IMR-90 (cell line): ENCODE data around the gene CFD. TPM values are rescaled to one million over a fixed set of nuclear protein-coding genes. Genes with fewer than 3 reads are reported as not detected.
A peak's percentile ranks its signal among the peaks of the same experiment; 100 is the strongest.

Source experiments
- ATAC-seq: fragments of 200-7000 bp; cut with Tn5 transposase; 2 replicates; pipeline ENCODE4 v1.9.1; 2020; ENCODE audit warnings: low read depth, mild to moderate bottlenecking, moderate library complexity
- Bru-seq: library from RNA; stranded (reverse); fragments of 400-500 nt; gene quantifications from one replicate; lab custom pipeline; 2021; lab: Mats Ljungman, UMichigan
- BruChase-seq, 2 experiments: library from RNA; stranded (reverse); fragments of 400-500 nt; gene quantifications; one replicate each; lab custom pipeline; 2021; lab: Mats Ljungman, UMichigan
- BruUV-seq: library from RNA; stranded (reverse); fragments of 400-500 nt; replicated peaks from 2 replicates; lab custom pipeline; 2021; lab: Mats Ljungman, UMichigan
- CTCF ChIA-PET: fragments of 300-600 bp; formaldehyde crosslinking; extraction: SDS; loops from one replicate; lab custom pipeline; 2021; ENCODE audit warnings: antibody characterized with exemption; lab: Yijun Ruan, JAX
- POLR2A ChIA-PET: fragments of 300-600 bp; sonication (Branson Sonifier 250); formaldehyde crosslinking; loops from one replicate; lab custom pipeline; 2022; ENCODE audit warnings: antibody characterized with exemption; ENCODE audit not compliant: unreplicated experiment; lab: Charles Lee
- DNase-seq: peaks from one replicate; pipeline ENCODE4 v3.0.0; 2013
- H2AFZ ChIP-seq: replicated peaks from 2 replicates; pipeline ENCODE3; 2013; ENCODE audit warnings: low read length, mild to moderate bottlenecking; ENCODE audit not compliant: poor library complexity
- H2AK5ac ChIP-seq: 2 replicates; pipeline ENCODE4 v1.6.1; 2013; ENCODE audit warnings: low read depth, low read length, inconsistent platforms
- H2AK9ac ChIP-seq: replicated peaks from 2 replicates; pipeline ENCODE3; 2013; ENCODE audit warnings: mild to moderate bottlenecking, low read depth, low read length, moderate library complexity; ENCODE audit not compliant: poor library complexity
- H2BK120ac ChIP-seq: 2 replicates; pipeline ENCODE4 v1.6.1; 2013; ENCODE audit warnings: low read depth, low read length, inconsistent platforms
- H2BK15ac ChIP-seq: 3 replicates; pipeline ENCODE4 v1.6.1; 2013; ENCODE audit warnings: low read depth, low read length, inconsistent platforms
- H2BK20ac ChIP-seq: 2 replicates; pipeline ENCODE4 v1.6.1; 2013; ENCODE audit warnings: low read depth, mild to moderate bottlenecking, inconsistent platforms, low read length, moderate library complexity
- H2BK5ac ChIP-seq: 2 replicates; pipeline ENCODE4 v1.6.1; 2013; ENCODE audit warnings: mild to moderate bottlenecking, low read depth, low read length, inconsistent platforms; ENCODE audit not compliant: poor library complexity, severe bottlenecking
- H3K14ac ChIP-seq: replicated peaks from 2 replicates; pipeline ENCODE4 v1.6.1; 2013; ENCODE audit warnings: low read depth, low read length, inconsistent platforms
- H3K18ac ChIP-seq: 2 replicates; pipeline ENCODE4 v1.6.1; 2013; ENCODE audit warnings: low read depth, low read length, control low read depth
- H3K23ac ChIP-seq: 2 replicates; pipeline ENCODE4 v1.6.1; 2013; ENCODE audit warnings: low read depth, low read length, inconsistent platforms
- H3K27ac ChIP-seq: 2 replicates; pipeline ENCODE4 v1.5.1; 2013; ENCODE audit warnings: mild to moderate bottlenecking, control low read depth, low read length; ENCODE audit not compliant: insufficient read depth
- H3K27me3 ChIP-seq: 2 replicates; pipeline ENCODE4 v1.6.1; 2013; ENCODE audit warnings: low read length; ENCODE audit not compliant: control insufficient read depth, insufficient read depth
- H3K36me3 ChIP-seq: 2 replicates; pipeline ENCODE4 v1.6.1; 2013; ENCODE audit warnings: low read length, mixed read lengths; ENCODE audit not compliant: control insufficient read depth, insufficient read depth
- H3K4ac ChIP-seq: 2 replicates; pipeline ENCODE4 v1.6.1; 2013; ENCODE audit warnings: low read depth, low read length, inconsistent platforms
- H3K4me1 ChIP-seq: 2 replicates; pipeline ENCODE4 v1.6.1; 2013; ENCODE audit warnings: low read length, mixed read lengths; ENCODE audit not compliant: control insufficient read depth, insufficient read depth
- H3K4me2 ChIP-seq: 2 replicates; pipeline ENCODE4 v1.6.1; 2013; ENCODE audit warnings: low read depth, mild to moderate bottlenecking, control low read depth, low read length, moderate library complexity
- H3K4me3 ChIP-seq: 2 replicates; pipeline ENCODE4 v1.5.1; 2013; ENCODE audit warnings: low read depth, mild to moderate bottlenecking, control low read depth, low read length, moderate library complexity; ENCODE audit not compliant: insufficient read depth
- H3K56ac ChIP-seq: 2 replicates; pipeline ENCODE4 v1.6.1; 2013; ENCODE audit warnings: low read length, inconsistent platforms; ENCODE audit not compliant: insufficient read depth; ENCODE audit errors: extremely low read depth
- H3K79me1 ChIP-seq, 2 experiments: 2 replicates each; pipeline ENCODE4 v1.6.1; 2013; ENCODE audit warnings: low read length in 2 of 2, inconsistent platforms in 1 of 2, low read depth in 1 of 2
- H3K9ac ChIP-seq: 2 replicates; pipeline ENCODE4 v1.6.1; 2013; ENCODE audit warnings: low read depth, low read length, control low read depth
- H3K9me1 ChIP-seq: 2 replicates; pipeline ENCODE4 v1.6.1; 2013; ENCODE audit warnings: low read length, inconsistent platforms; ENCODE audit not compliant: insufficient read depth
- H3K9me3 ChIP-seq: 2 replicates; pipeline ENCODE4 v1.6.1; 2013; ENCODE audit warnings: low read length; ENCODE audit not compliant: control insufficient read depth, insufficient read depth
- H4K20me1 ChIP-seq: 2 replicates; pipeline ENCODE4 v1.6.1; 2013; ENCODE audit warnings: low read length, inconsistent platforms; ENCODE audit not compliant: insufficient read depth
- H4K5ac ChIP-seq: 2 replicates; pipeline ENCODE4 v1.6.1; 2013; ENCODE audit warnings: mild to moderate bottlenecking, low read depth, low read length, control low read depth
- H4K8ac ChIP-seq, 2 experiments: 2 replicates each; pipeline ENCODE4 v1.6.1; 2013; ENCODE audit warnings: low read depth in 2 of 2, low read length in 2 of 2, control low read depth in 1 of 2, inconsistent platforms in 1 of 2
- H4K91ac ChIP-seq: 2 replicates; pipeline ENCODE4 v1.6.1; 2013; ENCODE audit warnings: low read depth, low read length, inconsistent platforms; ENCODE audit not compliant: insufficient read depth
- CEBPB ChIP-seq: IDR thresholded peaks from 2 replicates; pipeline ENCODE4 v1.6.1; 2012; ENCODE audit warnings: low read depth, low read length, improper control_type of control experiment
- WGBS, 2 experiments: methylation state at CpG; one replicate each; pipeline versions ENCODE4 v1.1.5 to v1.1.7; 2013; ENCODE audit warnings: missing lambda C conversion rate in 2 of 2; ENCODE audit not compliant: insufficient read length in 1 of 2; ENCODE audit errors: extremely low coverage in 2 of 2; 5-methylcytosine and 5-hydroxymethylcytosine counted together
- dilution Hi-C: fragments of 300-500 bp; cut with HindIII; formaldehyde crosslinking; loops from one replicate; pipeline ENCODE4 v1.14.3; 2018; ENCODE audit warnings: low sequenced_read_pairs; ENCODE audit not compliant: unreplicated experiment
- in situ Hi-C: fragments of 300-500 bp; cut with MboI; formaldehyde crosslinking; loops from 3 replicates; pipeline ENCODE4 v1.14.3; 2019; ENCODE audit warnings: low sequenced_read_pairs, inconsistent platforms, mixed read lengths
- intact Hi-C: fragments of 100-400 bp; cut with micrococcal nuclease; formaldehyde crosslinking; loops from 2 replicates; pipeline ENCODE4 v1.10.0; 2022
- long read RNA-seq: library from polyadenylated mRNA; unstranded; transcript quantifications from one replicate; pipeline ENCODE4 v2.0.0, GENCODE V29; 2021; ENCODE audit not compliant: unreplicated experiment
- polyA plus RNA-seq, 3 experiments: library from polyadenylated mRNA; depleted of rRNA; stranded (reverse); fragments of >200 nt; gene quantifications; 2 replicates each; pipeline ENCODE4 v1.2.3, GENCODE V29; 2012; ENCODE audit warnings: low replicate concordance in 1 of 3
- total RNA-seq: library from RNA; depleted of rRNA; stranded (reverse); fragments of >200 nt; gene quantifications from 2 replicates; pipeline ENCODE4 v1.2.3, GENCODE V29; 2012; rRNA removed
- TF ChIP-seq, protein P1 (sequence below): conservative IDR thresholded peaks from 2 replicates; pipeline ENCODE4 v1.5.1; 2012; ENCODE audit warnings: mild to moderate bottlenecking, low read depth, low read length, improper control_type of control experiment

Gene CFD
- total RNA-seq: 1.1 and 1.4 TPM in 2 replicates
- polyA plus RNA-seq (2012; rRNA removed): 2.8 and 3.8 TPM in 2 replicates
- polyA plus RNA-seq (2012; cell fraction: cytosol; rRNA removed): 5.2 and 11.5 TPM in 2 replicates
- 1.6 and 5.5 TPM in 2 replicates for polyA plus RNA-seq (2012; cell fraction: nucleus; rRNA removed; ENCODE audit: low replicate concordance)
- Bru-seq, nascent RNA: percentile 30 among the genes with signal in this experiment
- BruChase-seq, experiment 1, labeled RNA remaining after a 6-hour chase: percentile 30 among the genes with signal in this experiment
- BruChase-seq, experiment 2, labeled RNA remaining after a 2-hour chase: percentile 34 among the genes with signal in this experiment
- long read RNA-seq, partial matches to known transcripts: 1 of 1 reads
- long read RNA-seq, other reads (novel, unspliced or antisense): 0 of 1 reads

DNA sequence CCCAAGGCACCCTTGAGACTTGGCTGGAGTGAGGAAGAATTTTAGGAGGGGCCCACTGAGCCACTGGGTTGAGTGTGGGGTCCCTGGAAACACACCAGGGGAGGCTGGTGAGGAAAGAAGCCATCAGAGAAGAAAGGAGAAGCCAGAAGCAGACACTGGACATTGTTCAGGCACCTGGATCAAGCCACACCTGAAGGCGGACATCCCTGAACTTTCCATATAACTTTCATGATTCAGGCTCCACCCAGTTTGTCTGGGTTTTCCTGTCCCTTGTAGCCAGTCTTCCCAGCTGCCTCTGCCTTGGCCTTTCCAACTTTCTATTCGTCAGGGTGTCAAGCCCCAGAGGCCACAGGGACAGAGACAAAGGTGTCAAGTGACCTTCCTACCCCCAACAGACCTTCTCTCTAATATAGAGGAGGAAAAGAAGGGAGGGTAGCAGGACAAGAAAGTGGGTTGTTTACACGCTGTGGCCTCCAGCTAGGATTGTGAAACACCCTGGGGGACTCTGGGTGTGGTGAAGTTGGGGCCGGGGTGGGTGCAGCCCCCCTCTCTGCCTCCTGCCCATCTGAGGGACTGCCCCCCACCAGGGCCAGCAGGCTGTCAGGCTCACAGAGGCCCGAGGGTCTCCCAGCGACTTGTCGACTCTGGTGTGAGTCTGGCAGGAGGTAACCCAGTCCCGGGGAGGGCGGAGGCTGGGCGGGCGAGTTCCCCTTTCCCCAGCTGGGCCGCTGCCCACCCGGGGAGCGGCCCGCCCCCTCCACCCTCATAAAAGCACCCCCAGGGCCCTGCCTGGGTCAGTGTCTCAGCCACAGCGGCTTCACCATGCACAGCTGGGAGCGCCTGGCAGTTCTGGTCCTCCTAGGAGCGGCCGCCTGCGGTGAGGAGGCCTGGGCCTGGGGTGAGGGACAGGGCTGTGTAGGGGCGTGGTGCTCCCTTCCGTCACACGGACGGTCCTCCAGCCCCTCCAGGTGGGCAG lies at the start of gene CFD:
TSS of gene CFD (plus strand) at position 797 of the 976 bp plus-strand sequence. CDS start at position 823, 26 bp downstream.
- Histone ChIP-seq H3K36me3 (no peaks in the 10 kb centered on the region), H3K56ac (no peak within 1 kb of the TSS), H3K9ac (no peak within 1 kb of the TSS), H3K27ac (no peak within 1 kb of the TSS), H4K20me1 (no peaks in the 10 kb centered on the region; the same call in 1 of the 2 replicates), H3K4me2 (no peak within 1 kb of the TSS), H4K5ac (no peak within 1 kb of the TSS), H3K79me1 (no peaks in the 10 kb centered on the region), H2BK20ac (no peak within 1 kb of the TSS), H3K23ac (peak within 1 kb of the TSS; percentile 59; the same call in 1 of the 2 replicates), H2BK120ac (no peak within 1 kb of the TSS), H3K14ac (no peak within 1 kb of the TSS), H2BK5ac (no peak within 1 kb of the TSS), H4K91ac (no peak within 1 kb of the TSS), H2AFZ (peak within 1 kb of the TSS; percentile 89), H3K27me3 (no peaks in the 10 kb centered on the region), H3K9me3 (no peaks in the 10 kb centered on the region), H3K9me1 (no peaks in the 10 kb centered on the region), H2BK15ac (no peak within 1 kb of the TSS), H3K4me1 (peaks cover 3% of the 10 kb centered on the region; the same call in 1 of the 2 replicates), H3K4ac (no peak within 1 kb of the TSS), H4K8ac (no peak within 1 kb of the TSS), H3K18ac (no peak within 1 kb of the TSS; the same call in 1 of the 2 replicates), H3K4me3 (peak within 1 kb of the TSS; percentile 59), H2AK9ac (peak within 1 kb of the TSS; percentile 78), H2AK5ac (no peak within 1 kb of the TSS)
- ChIA-PET CTCF (no interaction called here), POLR2A (no interaction called here)
- WGBS, 2 experiments: 60% methylated on average over 1 of the region's 24 CpGs; no CpG with 5 or more reads in 1 of the 2 experiments
- dilution Hi-C loops: no loop called here
- intact Hi-C loops: loop anchor here (5.0 kb wide), 1 partner anchor 87 kb away; no protein-coding TSS in a partner anchor
- in situ Hi-C loops: loop anchor here (5.0 kb wide), 1 partner anchor 138 kb away; no protein-coding TSS in a partner anchor
- no peak for DNase-seq
- peak; percentile 23; the same call in 1 of the 2 replicates for TF ChIP-seq CEBPB
- TF ChIP-seq, protein P1, sequence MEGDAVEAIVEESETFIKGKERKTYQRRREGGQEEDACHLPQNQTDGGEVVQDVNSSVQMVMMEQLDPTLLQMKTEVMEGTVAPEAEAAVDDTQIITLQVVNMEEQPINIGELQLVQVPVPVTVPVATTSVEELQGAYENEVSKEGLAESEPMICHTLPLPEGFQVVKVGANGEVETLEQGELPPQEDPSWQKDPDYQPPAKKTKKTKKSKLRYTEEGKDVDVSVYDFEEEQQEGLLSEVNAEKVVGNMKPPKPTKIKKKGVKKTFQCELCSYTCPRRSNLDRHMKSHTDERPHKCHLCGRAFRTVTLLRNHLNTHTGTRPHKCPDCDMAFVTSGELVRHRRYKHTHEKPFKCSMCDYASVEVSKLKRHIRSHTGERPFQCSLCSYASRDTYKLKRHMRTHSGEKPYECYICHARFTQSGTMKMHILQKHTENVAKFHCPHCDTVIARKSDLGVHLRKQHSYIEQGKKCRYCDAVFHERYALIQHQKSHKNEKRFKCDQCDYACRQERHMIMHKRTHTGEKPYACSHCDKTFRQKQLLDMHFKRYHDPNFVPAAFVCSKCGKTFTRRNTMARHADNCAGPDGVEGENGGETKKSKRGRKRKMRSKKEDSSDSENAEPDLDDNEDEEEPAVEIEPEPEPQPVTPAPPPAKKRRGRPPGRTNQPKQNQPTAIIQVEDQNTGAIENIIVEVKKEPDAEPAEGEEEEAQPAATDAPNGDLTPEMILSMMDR: no peak
- no TSS peak for BruUV-seq
- ATAC-seq: no peak
